ENCODE data around the gene CPNE8. TPM values are rescaled to one million over a fixed set of nuclear protein-coding genes. Genes with fewer than 3 reads are reported as not detected.

Gene CPNE8
- total RNA-seq, 1 donor from 2014 or later: 9.4 TPM

DNA sequence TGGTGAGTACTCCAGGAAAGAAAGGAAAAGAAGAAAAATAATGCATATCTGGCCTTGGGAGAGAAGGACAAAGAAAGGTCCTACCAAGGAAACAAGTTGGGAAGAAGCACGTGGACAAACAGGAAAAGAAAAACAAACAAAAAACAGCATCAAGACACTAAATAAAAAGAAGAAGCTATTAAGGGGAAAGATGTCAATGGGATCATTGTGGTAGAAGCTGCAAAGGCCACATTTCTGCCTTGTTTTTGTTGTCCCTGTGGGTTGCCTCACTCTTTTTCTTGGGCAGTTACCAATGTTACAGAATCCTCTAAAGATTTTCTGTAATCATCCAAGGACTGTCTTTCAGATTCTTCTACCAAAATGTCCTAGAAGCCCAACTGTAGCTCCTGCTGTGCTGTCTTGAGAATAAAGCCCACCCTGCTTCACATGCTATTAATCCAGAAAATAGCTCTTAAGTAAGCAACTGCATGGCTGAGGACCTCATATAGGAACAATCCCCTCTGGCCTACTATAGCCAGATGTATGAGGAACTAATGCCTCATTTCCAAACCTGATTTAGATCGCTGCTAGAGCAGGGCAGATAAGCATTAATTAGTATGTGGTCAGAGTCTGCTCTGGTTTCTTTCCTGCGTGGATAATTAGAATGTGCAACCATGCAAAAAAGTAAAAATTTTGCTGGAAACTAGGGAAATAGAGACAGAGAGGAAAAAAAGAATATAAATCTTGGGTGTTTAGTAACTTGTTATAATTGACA is 10.2 kb upstream of the CPNE8 start:
- Histone ChIP-seq H2AFZ (ENCODE audit: low read depth, low read length) (no peak overlapping the region), H3K4me3 (ENCODE audit: insufficient read depth, low read depth, low read length) (no peak overlapping the region), H3K9me3 (ENCODE audit: insufficient read depth, low read depth, low read length) (no peaks in the 10 kb centered on the region), H3K9ac (ENCODE audit: low read length) (no peak overlapping the region), H3K36me3 (ENCODE audit: insufficient read depth, low read length) (no peaks in the 10 kb centered on the region), H3K27me3 (ENCODE audit: insufficient read depth, low read length) (no peaks in the 10 kb centered on the region), H3K4me2 (ENCODE audit: low read length) (no peak overlapping the region), H3K27ac (ENCODE audit: low read depth, low read length) (no peak overlapping the region), H4K20me1 (ENCODE audit: insufficient read depth, low read length) (no peaks in the 10 kb centered on the region), H3K4me1 (ENCODE audit: insufficient read depth, low read length) (no peaks in the 10 kb centered on the region), H3K79me2 (ENCODE audit: insufficient read depth, low read length) (no peaks in the 10 kb centered on the region)
- H3K36me3 Mint-ChIP-seq (ENCODE audit: low read depth, unreplicated experiment): no peaks in the 10 kb centered on the region
- H3K27ac Mint-ChIP-seq (ENCODE audit: unreplicated experiment): no peak overlapping the region
- FAIRE-seq: no peak
- no peaks in the 10 kb centered on the region for H3K9me3 Mint-ChIP-seq (ENCODE audit: unreplicated experiment)
- DNase-seq (ENCODE audit: low read depth): no peak
- no peaks in the 10 kb centered on the region for H3K27me3 Mint-ChIP-seq (ENCODE audit: low read depth, unreplicated experiment)
- no peaks in the 10 kb centered on the region for H3K4me1 Mint-ChIP-seq (ENCODE audit: low read depth, unreplicated experiment)
- TF ChIP-seq EZH2 (IDR thresholded peaks at IDR 0.05; ENCODE audit: insufficient read depth, low read length): no peak
- TF ChIP-seq, protein P1, sequence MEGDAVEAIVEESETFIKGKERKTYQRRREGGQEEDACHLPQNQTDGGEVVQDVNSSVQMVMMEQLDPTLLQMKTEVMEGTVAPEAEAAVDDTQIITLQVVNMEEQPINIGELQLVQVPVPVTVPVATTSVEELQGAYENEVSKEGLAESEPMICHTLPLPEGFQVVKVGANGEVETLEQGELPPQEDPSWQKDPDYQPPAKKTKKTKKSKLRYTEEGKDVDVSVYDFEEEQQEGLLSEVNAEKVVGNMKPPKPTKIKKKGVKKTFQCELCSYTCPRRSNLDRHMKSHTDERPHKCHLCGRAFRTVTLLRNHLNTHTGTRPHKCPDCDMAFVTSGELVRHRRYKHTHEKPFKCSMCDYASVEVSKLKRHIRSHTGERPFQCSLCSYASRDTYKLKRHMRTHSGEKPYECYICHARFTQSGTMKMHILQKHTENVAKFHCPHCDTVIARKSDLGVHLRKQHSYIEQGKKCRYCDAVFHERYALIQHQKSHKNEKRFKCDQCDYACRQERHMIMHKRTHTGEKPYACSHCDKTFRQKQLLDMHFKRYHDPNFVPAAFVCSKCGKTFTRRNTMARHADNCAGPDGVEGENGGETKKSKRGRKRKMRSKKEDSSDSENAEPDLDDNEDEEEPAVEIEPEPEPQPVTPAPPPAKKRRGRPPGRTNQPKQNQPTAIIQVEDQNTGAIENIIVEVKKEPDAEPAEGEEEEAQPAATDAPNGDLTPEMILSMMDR (IDR thresholded peaks at IDR 0.05; ENCODE audit: insufficient read depth, low read depth, low read length): no peak
- H3K4me3 Mint-ChIP-seq (ENCODE audit: unreplicated experiment): no peak overlapping the region

DNA sequence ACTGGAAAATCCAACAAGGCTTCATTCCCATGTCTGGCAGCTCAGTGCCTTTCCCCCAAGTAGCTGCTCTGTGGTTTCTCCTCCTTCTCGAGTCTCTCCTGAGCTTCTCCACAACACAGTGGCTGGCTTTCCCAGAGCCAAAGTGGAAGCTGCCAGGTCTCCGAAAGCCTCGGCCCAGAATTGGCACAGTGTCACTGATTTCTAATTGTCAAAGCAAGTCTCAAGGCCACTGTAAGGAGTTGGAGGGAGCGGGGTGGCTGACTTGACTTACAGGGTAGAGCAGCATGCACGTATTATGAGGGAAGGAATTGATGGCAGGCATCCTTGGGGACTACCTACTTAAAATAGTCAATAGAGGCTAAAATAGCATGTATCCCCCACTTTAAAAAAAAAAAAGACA is 6.7 kb upstream of the CPNE8 start:
- Mint-ChIP-seq H3K4me3 (ENCODE audit: unreplicated experiment) (no peak overlapping the region), H3K27me3 (ENCODE audit: low read depth, unreplicated experiment) (no peaks in the 10 kb centered on the region), H3K9me3 (ENCODE audit: unreplicated experiment) (no peaks in the 10 kb centered on the region), H3K4me1 (ENCODE audit: low read depth, unreplicated experiment) (no peaks in the 10 kb centered on the region), H3K36me3 (ENCODE audit: low read depth, unreplicated experiment) (no peaks in the 10 kb centered on the region), H3K27ac (ENCODE audit: unreplicated experiment) (no peak overlapping the region)
- Histone ChIP-seq H3K9ac (ENCODE audit: low read length) (no peak overlapping the region), H3K4me2 (ENCODE audit: low read length) (no peak overlapping the region), H3K27me3 (ENCODE audit: insufficient read depth, low read length) (no peaks in the 10 kb centered on the region), H2AFZ (ENCODE audit: low read depth, low read length) (no peak overlapping the region), H3K4me1 (ENCODE audit: insufficient read depth, low read length) (no peaks in the 10 kb centered on the region), H3K4me3 (ENCODE audit: insufficient read depth, low read depth, low read length) (no peak overlapping the region), H3K9me3 (ENCODE audit: insufficient read depth, low read depth, low read length) (no peaks in the 10 kb centered on the region), H4K20me1 (ENCODE audit: insufficient read depth, low read length) (no peaks in the 10 kb centered on the region), H3K36me3 (ENCODE audit: insufficient read depth, low read length) (no peaks in the 10 kb centered on the region), H3K79me2 (ENCODE audit: insufficient read depth, low read length) (no peaks in the 10 kb centered on the region), H3K27ac (ENCODE audit: low read depth, low read length) (no peak overlapping the region)
- DNase-seq (ENCODE audit: low read depth) (no peak), FAIRE-seq (no peak)
- TF ChIP-seq, protein P1 (IDR thresholded peaks at IDR 0.05; ENCODE audit: insufficient read depth, low read depth, low read length): no peak

DNA sequence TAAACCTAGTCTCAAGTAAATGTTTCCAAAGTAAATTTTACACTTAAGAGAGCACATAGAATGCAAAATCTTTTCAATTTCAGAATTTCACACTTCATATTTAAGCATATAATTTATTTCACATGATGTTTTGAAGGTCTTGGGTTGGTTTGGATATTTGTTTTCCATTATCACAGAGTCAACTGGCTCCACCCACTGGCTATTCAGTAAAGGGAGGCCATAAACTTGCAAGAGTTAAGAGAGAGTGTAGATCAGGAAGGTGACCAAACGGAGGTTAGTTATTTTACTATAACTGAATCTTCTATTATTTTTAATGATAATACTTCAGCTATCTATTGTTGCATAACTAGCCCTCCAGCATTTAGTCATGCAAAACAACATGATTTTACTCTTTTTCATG is 6.2 kb upstream of the CPNE8 start:
- Mint-ChIP-seq H3K4me1 (ENCODE audit: low read depth, unreplicated experiment) (no peaks in the 10 kb centered on the region), H3K4me3 (ENCODE audit: unreplicated experiment) (no peak overlapping the region), H3K27me3 (ENCODE audit: low read depth, unreplicated experiment) (no peaks in the 10 kb centered on the region), H3K9me3 (ENCODE audit: unreplicated experiment) (no peaks in the 10 kb centered on the region), H3K36me3 (ENCODE audit: low read depth, unreplicated experiment) (no peaks in the 10 kb centered on the region), H3K27ac (ENCODE audit: unreplicated experiment) (no peak overlapping the region)
- H3K79me2 ChIP-seq (ENCODE audit: insufficient read depth, low read length): no peaks in the 10 kb centered on the region
- no peak for FAIRE-seq
- no peaks in the 10 kb centered on the region for H3K4me1 ChIP-seq (ENCODE audit: insufficient read depth, low read length)
- H3K9me3 ChIP-seq (ENCODE audit: insufficient read depth, low read depth, low read length): no peaks in the 10 kb centered on the region
- no peaks in the 10 kb centered on the region for H3K36me3 ChIP-seq (ENCODE audit: insufficient read depth, low read length)
- H3K4me3 ChIP-seq (ENCODE audit: insufficient read depth, low read depth, low read length): no peak overlapping the region
- H3K27ac ChIP-seq (ENCODE audit: low read depth, low read length): no peak overlapping the region
- H3K9ac ChIP-seq (ENCODE audit: low read length): no peak overlapping the region
- TF ChIP-seq, protein P1 (IDR thresholded peaks at IDR 0.05; ENCODE audit: insufficient read depth, low read depth, low read length): no peak
- TF ChIP-seq EZH2 (IDR thresholded peaks at IDR 0.05; ENCODE audit: insufficient read depth, low read length): no peak
- no peak overlapping the region for H3K4me2 ChIP-seq (ENCODE audit: low read length)
- no peaks in the 10 kb centered on the region for H3K27me3 ChIP-seq (ENCODE audit: insufficient read depth, low read length)
- no peak for DNase-seq (ENCODE audit: low read depth)
- no peak overlapping the region for H2AFZ ChIP-seq (ENCODE audit: low read depth, low read length)
- H4K20me1 ChIP-seq (ENCODE audit: insufficient read depth, low read length): no peaks in the 10 kb centered on the region
